ENCODE measurements around the gene BCAS3.

Gene BCAS3

DNA sequence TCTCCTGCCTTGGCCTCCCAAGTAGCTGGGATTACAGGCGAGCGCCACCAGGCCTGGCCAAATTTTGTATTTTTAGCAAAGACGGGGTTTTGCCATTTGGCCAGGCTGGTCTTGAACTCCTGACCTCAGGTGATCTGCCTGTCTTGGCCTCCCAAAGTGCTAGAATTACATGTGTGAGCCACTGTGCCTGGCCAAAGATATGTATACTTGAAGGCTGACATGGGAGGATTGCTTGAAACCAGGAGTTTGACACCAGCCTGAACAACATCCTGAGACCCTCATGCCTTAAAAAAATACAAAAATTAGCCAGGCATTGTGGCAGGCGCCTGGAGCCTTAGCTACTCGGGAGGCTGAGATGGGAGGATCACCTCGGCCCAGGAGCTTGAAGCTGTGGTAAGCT is 3.1 kb downstream of the BCAS3 start:
- DNase-seq (ENCODE audit: low read depth), result no peak
- no peak overlapping the region for H3K4me3 ChIP-seq (ENCODE audit: control insufficient read depth, low read depth, low read length)
- TF ChIP-seq, protein P1, sequence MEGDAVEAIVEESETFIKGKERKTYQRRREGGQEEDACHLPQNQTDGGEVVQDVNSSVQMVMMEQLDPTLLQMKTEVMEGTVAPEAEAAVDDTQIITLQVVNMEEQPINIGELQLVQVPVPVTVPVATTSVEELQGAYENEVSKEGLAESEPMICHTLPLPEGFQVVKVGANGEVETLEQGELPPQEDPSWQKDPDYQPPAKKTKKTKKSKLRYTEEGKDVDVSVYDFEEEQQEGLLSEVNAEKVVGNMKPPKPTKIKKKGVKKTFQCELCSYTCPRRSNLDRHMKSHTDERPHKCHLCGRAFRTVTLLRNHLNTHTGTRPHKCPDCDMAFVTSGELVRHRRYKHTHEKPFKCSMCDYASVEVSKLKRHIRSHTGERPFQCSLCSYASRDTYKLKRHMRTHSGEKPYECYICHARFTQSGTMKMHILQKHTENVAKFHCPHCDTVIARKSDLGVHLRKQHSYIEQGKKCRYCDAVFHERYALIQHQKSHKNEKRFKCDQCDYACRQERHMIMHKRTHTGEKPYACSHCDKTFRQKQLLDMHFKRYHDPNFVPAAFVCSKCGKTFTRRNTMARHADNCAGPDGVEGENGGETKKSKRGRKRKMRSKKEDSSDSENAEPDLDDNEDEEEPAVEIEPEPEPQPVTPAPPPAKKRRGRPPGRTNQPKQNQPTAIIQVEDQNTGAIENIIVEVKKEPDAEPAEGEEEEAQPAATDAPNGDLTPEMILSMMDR (IDR thresholded peaks at IDR 0.05; ENCODE audit: control insufficient read depth, insufficient read depth, low read depth, low read length, missing control alignments), result no peak

DNA sequence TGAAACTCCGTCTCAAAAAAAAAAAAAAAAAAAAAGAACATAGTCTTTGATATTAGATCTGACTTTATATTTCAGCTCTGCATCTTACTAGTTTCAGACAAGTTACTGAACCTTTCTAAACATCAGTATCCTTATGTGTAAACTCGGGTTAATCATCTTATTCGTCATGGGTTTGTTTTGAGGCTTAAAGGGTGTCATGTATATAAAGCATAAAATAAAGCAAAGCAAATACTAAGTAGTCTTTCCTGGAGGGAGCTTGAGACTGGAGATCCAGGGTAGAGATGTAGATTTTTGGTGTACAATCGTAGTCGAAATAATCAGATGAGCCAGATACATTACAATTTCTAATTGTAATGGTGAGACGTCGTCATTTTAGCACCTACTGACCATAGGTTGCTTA is 7.8 kb downstream of the BCAS3 start:
- no peak for DNase-seq (ENCODE audit: low read depth)
- H3K4me3 ChIP-seq (ENCODE audit: control insufficient read depth, low read depth, low read length), result no peak overlapping the region
- TF ChIP-seq, protein P1 (IDR thresholded peaks at IDR 0.05; ENCODE audit: control insufficient read depth, insufficient read depth, low read depth, low read length, missing control alignments), result no peak

DNA sequence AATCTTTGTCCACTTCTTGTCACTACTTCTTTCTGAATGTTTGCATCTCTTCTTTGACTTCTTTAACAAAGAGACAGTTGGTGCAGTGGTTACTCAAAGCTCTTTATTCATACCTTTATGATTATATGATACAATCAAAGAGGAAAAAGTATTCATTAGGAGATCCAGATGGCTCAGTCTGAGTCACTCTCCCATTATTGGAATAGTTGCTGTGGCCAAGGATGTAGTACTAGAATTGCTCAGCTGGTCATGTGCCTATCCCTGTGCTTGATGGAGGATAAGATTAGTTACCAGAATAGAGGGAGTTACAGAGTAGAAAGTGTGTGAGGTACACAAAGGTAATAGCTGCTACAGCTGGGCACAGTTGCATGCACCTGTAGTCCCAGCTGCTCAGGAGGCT is 18.3 kb downstream of the BCAS3 start:
- TF ChIP-seq, protein P1 (IDR thresholded peaks at IDR 0.05; ENCODE audit: control insufficient read depth, insufficient read depth, low read depth, low read length, missing control alignments), result no peak
- DNase-seq (ENCODE audit: low read depth), result no peak
- H3K4me3 ChIP-seq (ENCODE audit: control insufficient read depth, low read depth, low read length), result no peak overlapping the region

DNA sequence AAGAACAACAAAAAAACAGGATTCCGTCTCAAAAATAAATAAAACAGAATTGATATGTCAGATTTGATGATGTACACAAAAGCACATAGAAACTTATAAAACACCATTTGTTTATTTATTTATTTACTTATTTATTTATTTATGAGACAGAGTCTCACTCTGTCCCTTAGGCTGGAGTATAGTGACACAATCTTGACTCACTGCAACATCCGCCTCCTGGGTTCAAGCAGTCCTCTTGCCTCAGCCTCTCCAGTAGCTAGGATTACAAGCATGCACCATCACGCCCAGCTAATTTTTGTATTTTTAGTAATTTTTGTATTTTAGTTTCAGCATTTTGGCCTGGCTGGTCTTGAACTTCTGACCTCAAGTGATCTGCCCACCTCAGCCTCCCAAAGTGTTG is 21.4 kb downstream of the BCAS3 start:
- TF ChIP-seq, protein P1 (IDR thresholded peaks at IDR 0.05; ENCODE audit: control insufficient read depth, insufficient read depth, low read depth, low read length, missing control alignments), result no peak
- no peak for DNase-seq (ENCODE audit: low read depth)
- no peak overlapping the region for H3K4me3 ChIP-seq (ENCODE audit: control insufficient read depth, low read depth, low read length)

DNA sequence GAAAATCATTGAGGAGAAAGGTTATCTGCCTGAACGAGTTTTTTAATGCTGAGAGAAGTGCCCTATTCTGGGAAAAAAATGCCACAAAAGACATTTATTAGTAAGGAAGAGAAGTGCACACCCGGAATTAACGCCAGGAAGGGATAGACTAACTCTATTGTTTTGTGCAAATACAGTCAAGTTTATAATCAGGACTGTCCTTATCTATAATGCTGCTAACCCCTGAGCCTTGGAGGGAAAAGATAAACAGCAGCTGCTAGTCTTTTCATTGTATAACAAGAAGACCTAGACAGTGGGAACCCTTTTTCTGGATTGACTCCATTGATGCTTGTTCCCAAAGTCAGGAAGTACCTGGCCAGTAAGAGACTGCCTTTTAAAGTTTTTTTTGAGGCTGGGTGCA is 26.5 kb downstream of the BCAS3 start:
- no peak for DNase-seq (ENCODE audit: low read depth)
- H3K4me3 ChIP-seq (ENCODE audit: control insufficient read depth, low read depth, low read length), result no peak overlapping the region

DNA sequence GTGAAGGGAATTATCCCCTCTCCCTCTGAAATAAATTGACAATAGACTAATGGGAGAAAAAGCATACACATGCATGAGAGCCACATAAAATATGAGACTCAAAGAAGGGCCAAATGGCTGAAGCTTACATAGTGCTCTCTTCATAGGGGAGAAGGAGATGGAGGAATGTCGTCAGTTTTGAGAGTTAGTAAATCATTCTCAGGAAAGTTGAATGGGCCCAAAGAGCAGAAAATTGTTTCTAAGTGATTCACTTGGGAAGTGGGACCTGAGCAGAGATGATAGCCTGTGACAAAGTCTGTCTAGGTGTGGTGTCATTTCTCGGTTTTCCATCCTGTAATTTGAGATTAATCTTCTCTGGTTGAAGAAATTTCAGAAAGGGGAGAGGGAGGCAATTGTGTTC is 35.0 kb downstream of the BCAS3 start:
- H3K4me3 ChIP-seq (ENCODE audit: control insufficient read depth, low read depth, low read length), result no peak overlapping the region
- no peak for DNase-seq (ENCODE audit: low read depth)
- TF ChIP-seq, protein P1 (IDR thresholded peaks at IDR 0.05; ENCODE audit: control insufficient read depth, insufficient read depth, low read depth, low read length, missing control alignments), result no peak

More for the DNA sequence above, 26.5 kb downstream of the BCAS3 start:
- TF ChIP-seq, protein P1 (IDR thresholded peaks at IDR 0.05; ENCODE audit: control insufficient read depth, insufficient read depth, low read depth, low read length, missing control alignments), result no peak

DNA sequence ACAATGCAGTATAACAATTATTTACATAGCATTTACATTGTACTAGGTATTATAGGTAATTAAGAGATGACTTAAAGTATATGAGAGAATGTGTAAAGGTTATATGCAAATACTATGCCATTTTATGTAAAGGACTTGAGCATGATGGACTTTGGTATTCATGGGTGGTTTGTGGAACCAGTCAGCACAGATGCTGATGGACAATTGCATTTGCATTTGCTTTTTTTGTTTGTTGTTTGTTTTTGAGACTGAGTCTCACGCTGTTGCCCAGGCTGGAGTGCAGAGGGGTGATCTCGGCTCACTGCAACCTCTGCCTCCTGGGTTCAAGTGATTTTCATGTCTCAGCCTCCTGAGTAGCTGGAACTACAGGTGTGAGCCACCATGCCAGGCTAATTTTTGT is 36.0 kb downstream of the BCAS3 start:
- TF ChIP-seq, protein P1 (IDR thresholded peaks at IDR 0.05; ENCODE audit: control insufficient read depth, insufficient read depth, low read depth, low read length, missing control alignments), result no peak
- DNase-seq (ENCODE audit: low read depth), result no peak
- H3K4me3 ChIP-seq (ENCODE audit: control insufficient read depth, low read depth, low read length), result no peak overlapping the region
